HG03342 (cell line): ENCODE measurements around the gene KITLG.
"Not testable (repeated sequence)": the region's sequence is repeated elsewhere in the genome, so short reads cannot be mapped to it uniquely, and the experiment has no call there.

Source experiments
- ATAC-seq: cut with Tn5 transposase; IDR thresholded peaks from one replicate; pipeline ENCODE4 v1.9.1; 2021; ENCODE audit warnings: mild to moderate bottlenecking, moderate library complexity; ENCODE audit not compliant: unreplicated experiment

The KITLG gene

DNA sequence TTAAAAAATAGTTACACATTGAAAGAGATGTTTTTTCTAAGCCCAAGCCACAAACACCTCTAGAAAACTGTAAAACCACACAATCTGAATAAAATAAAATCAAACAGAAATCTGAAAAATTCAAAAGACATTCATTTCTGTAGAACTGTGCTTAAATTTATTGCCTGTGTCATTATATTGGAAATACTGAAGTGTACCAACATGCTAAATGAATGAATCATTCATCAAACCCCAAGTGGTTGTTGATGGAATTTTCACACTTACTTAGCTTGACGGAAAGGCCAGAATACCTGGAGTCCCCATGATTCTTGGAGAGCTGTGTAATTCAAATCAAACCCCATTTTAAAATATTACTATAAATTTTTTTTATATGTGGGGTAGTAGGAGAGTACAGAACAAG lies 2.7 kb downstream of the KITLG start:
- ATAC-seq = no peak

DNA sequence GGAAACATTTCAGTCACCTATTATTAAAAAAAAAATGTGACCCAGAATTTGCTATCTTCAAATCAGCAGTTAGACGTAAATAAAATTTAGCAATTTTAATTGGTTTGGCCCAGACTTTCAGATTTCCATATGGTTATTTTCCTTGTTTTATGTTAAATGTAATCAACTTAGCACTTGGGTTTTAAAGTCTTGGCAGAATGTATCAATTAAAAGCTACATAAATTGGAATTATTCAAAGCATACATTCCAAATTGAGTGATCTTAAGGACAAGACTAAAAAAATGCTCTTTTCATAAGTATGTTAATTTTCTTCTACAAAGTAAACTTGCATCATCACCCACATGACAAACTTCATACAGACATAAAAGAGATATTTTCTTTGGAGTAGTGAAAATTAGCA lies 3.4 kb downstream of the KITLG start:
- ATAC-seq = no peak

DNA sequence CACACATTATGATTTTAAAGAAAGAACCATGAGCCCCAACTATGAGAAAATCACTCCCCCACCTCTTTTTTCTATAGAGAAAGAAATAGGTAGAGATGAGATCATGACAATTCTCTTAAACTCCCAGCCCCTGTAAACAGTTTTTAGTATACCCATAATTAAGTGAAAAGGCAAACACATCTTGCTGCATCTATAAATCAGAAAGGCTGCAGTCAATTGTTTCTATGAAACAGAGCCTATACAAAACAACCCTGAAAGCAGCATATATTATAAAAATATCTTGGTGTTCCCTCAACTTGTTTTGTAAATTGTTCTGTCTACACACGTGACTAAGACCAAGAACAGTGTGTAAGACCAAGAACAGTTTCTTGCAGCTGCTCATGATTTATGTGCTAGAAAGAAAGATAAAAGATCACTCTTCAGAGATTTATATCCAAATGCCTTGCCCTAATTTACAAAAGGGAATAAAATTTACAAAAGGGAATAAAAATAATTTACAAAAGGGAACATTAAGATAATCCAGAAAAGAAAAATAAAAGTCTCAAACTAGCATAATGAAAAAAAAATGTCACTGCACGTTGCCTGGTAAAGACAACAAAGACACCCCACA lies 4.8 kb downstream of the KITLG start:
- no peak for ATAC-seq

DNA sequence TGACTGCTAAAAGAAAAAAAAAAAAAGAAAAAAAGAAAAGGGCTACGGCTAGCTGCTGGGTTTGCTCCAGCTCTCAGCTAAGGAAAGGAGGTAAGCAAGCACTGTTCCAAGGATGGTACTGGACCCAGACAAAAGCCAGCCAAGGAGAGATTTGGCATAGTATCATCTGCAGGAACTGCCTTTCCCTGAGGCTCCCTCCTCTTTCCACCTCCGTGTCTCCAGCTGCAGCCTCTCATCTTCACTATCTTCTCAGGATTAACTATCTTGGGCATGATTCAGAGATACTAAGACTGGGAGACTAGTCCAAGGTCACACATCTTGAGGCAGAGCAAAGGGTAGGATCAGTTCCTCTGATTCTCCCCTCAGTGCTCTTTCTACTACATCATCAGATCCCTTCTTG lies 6.0 kb downstream of the KITLG start:
- ATAC-seq = no peak

DNA sequence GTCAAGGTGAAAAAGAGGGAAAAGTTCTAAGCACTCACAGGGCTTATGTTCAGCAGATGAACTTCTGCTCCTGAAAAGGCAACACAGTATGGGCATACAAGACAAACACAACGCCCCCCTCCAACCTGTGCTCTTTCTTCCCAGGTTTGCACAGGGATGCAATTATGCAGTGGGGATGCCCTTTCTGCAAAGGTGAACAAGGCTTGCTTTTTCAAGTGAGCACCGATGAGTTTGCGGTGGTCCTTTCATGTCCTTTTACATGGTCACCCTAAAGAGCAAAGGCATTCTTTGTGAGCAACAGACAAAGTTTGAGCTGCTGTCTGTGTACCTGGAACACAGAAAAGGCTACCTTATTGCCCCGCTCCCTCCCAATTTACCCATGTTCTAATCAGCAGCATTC lies 6.7 kb downstream of the KITLG start:
- ATAC-seq = no peak

DNA sequence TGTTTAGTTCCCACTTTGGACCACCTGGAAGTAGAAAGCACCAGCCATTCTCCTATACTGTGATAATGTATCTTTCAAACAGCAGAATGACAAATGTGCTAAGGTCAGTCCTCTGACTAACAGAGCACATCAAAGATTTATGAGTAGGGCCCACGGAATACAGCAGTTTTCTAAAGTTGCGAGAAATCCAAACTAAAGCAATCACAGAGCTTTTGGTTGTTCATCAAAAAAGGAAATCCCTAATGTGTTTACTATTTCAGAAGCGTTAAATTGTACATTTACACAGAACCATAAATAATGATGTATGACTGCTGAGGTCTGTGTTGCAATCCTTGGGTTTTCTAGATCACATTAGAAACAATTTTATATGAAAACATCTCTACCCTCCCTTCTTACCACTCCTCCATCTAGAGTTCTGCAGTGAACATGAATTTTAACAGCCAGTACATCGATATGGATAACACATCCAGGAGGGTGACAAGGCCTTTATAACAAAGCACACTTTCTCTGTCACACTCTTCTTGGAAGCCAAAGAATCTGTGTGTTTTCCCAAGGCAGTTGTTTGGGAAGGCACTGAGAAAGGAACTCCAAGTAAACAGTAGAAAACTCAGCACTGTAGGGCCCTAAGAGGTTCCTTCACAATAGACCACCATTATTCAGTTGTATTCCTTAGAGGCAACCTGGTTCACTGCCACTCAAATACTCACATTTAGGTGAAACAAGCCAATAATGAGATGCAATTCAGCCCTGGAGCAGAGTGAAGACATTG lies 7.3 kb downstream of the KITLG start:
- ATAC-seq = no peak

DNA sequence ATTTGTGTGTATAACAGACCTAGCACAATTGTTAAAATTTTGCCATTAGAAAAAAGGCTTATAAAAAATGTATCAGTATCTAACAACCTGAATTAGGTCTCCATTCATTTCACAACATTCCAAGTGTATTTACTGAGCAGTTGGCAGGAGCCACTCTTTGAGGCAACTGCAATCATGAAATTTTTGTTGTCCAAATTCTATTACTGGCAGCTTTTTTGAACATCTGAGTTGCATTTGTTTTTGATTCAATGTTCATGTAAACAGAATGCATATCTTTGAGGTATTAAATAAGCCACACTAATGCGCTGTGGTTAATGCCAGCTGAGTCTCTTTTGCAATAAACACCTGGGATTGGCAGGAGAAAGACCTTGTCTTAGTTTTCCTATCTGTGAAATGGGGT lies 8.7 kb downstream of the KITLG start:
- no peak for ATAC-seq

DNA sequence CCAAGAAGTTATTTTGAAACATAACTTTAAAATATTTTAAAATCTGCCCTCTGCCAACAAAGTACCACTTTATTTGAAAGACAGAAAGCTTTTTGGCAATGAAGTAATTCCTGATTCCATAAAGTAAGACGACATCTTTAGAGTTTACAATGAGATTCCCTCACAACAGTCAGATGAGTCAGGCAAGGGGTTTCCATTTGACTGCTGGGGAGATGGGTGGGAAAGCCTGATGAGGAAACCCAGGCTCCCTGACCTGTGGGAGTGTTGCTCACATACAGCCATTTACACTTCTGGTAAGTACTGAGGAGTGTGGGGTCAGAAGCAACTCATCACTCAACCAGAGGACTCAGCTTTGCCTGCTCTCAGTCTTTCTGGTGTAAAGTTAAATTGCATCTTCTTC lies 10.2 kb downstream of the KITLG start:
- no peak for ATAC-seq

DNA sequence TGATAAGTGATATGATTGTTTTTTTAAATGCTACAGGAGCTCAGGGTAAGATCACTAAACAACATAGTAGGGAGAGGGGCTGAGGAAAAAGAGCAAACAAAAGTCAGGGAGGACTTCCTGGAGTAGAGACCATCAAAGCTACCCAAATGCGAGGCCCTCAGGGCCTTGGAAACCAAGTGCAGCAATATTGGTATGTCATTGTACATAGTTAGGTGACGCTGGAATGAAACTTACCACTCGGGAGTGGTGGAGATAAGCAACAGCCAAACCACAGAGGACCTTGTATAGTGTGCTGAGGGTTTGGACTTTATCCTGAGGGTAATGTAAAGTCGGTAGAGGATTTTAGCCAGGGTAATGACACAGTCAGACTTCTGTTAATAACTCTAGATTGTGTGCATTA lies 13.8 kb downstream of the KITLG start:
- no peak for ATAC-seq

DNA sequence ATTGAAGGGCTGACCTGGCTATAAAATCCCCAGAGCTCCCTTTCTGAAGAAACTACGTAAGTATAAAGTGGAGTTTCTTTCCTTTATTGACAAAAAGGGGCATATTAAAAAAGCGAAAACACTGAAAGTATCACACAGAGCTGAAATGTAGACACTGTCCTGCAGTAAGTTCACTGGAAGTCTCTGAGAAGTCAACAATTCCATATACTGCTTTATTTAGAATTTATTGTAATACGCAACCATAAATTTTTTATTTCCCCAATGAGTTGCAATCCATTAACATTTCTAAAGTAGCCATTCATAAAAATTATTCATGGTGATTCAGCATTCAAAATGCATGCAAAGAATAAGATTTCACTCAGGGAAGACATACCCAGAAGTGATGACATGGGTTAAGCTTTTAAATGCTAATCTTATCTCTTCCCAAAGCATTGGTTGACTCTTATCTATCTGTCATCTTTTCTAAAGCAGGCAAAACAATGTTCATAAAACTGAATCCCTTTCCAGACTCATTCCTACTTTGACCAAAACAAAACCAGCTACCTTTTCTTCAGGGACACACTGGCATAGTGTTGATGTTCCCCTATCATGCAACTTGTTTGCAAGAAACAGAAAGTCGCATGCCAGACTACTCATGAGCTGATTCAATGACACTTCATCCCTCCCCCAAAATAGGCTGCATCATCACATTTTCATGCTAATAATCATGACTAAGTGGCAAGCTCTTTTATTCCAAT lies 17.3 kb downstream of the KITLG start:
- ATAC-seq = no peak

DNA sequence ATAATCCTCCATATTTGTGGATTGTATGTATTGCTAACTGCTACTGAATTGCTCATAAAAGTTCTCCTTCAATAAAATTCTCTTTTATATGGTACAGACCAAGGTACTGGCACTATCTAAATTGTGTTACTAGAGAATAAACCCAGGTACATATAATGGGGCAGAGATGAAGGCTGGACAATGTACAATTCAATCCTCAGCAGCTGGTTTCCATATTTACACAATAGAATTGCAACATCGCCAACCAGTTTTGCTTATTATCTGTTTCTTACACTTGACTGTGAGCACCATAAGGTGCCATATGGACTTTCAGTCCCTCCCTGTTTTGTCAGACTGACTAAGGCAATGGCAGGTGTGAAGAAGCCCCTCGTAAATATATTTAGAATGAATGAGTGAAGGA lies 18.1 kb downstream of the KITLG start:
- ATAC-seq = no peak

DNA sequence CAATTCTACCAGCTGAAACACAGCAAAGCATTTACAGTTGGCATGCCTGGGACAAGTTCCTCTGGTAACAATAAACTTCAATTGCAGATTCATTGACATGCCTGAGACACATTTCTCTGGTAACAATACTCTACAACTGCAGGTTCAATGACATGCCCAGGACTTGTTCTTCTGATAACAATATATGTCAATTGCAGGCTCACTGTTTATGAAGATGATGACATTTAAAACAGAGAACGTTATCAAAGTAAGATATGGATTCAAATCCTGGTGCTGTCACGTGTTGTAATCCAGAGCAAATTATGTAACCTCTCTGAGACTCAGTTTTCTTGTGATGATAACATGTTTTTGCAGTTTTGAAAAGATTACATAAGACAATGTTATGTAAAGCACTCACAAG lies 20.5 kb downstream of the KITLG start:
- no peak for ATAC-seq

DNA sequence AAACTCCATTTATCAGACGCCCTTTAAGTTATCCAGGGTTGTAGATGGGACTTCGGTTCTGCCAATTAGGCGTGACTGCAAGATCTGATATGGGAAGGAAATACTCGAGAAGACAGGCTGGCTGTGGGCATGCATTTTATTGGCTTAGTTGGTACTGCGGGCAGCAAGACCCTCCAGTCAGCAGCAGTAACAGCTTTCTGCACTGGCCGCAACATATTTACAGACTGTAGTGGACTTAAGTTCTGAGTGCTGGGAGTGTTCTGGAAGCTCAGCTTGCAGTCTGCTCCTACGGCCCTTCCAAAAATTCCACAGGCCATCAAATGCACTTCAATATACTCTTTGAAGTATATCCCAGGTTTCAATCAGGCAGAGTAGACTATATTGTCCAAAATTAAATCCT lies 21.1 kb downstream of the KITLG start:
- no peak for ATAC-seq

DNA sequence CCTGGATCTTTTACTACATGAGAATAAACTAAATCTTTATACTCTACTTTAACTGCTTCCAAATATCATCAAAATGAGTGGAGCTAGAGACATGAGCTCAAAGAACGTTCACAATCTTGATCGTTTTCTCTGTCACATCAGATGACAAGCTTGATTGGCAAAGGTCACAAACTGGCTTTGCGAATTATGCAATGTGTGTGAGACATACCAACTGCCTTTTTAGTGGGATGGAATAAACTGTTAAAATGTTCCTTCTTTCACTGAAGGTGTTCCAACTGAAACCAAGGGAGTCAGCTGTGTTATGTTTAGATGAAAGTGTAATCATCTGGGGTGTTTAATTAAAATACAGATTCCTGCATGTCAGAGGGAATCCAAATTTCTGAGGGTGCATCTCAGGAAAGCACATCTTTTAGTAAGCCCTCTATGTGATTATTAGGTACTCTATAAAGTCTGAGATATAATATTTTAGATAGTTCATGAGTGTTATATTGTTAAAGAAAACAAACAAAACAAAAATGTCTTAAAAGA lies 21.9 kb downstream of the KITLG start:
- no peak for ATAC-seq

DNA sequence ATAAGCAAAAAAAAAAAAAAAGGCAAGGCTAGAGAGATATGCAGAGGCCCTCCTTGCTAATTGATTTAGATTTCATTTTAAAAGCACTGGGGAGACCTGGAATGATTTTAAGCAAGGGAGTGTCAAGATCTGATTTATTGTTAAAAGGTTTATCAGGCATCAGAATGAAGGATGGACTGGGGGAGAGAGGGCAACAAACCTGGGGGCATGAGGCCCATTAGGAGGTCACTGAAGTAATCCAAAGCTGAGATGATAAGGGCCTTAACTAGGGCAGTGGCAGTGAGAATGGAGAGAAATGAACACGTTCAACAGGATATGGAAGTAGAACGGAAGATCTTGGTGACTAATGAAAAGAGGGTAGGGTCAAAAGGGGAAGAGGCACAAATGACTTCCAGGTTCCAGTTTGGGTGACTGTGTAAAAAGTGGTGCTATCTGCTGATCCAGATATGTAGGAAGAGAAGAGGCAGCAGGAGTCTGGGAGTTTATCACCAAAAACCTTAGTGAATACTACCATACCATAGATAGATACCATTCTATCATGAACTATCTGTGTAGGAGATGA lies 24.0 kb downstream of the KITLG start:
- ATAC-seq = no peak

DNA sequence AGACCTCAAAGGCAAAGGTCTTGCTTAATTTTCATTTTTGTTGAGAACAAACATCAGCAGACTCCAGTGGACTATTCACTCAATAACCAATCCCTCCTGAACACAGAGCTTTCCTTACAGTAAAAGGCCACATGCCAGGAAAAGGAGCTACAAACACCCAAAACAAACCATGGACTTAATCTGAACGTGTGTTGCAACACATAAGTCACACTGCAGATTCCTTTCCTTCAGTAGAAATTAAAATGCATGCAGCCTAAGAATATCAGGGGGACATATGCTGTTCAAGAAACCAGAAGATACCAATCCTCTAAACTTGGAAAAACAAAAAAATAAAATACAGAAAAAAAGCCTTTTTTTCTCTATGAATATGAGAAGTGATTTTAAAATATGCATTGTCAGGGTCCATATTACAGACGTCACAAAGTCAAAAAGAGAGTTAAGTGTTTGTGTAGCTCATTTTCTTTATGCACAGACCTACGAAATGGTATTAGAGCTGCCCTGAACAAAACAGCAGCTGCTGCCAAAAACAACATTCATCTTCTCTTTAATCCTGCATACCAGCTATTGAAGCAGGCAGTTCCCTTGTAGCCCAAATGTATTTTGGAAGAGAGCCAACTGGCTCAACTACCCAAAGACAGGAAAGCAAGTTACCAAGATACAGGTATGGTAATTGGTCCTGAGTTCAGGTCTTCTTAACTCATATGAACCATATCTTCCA lies 26.2 kb downstream of the KITLG start:
- ATAC-seq = no peak

DNA sequence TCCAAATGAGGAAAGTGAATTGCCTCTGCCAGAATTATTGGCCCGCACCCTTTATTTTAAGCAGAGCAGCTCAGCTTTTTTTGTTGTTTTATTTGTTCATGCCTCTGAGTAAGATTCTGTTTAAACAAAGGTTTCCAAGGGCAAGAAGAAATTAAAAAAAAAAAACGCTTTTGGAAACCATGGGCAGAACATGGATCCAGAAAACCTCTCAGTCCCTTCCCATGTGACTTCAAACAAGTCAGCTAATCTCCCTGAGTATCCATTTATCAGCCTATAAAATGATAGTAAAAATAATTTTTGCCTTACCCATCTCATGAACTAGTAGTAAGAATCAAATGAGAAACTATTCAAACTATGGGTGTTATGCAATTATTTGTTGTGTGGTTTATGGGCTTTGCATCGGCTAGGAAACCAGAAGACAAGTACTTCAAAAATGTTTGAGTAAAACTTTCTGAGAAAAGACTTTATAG lies 27.6 kb downstream of the KITLG start:
- no peak for ATAC-seq

DNA sequence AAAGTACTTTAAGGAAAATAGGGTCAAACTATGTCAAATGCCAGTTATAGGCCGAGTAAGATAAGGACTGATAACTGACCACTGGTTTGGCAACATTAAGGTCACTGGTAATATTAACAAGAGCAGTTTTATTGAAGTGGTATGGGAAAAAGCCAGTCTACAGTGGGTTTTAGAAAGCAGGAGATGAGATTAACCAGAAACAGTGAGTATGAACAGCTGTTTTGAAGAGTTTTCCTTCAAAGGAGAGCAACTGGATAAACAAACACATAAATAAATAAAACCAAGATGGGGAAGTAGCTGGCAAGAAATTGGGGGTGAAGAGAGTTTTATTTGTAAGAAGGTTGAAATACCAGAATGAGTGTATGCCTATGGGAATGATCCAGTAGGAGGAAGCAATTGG lies 30.3 kb downstream of the KITLG start:
- ATAC-seq = no peak

DNA sequence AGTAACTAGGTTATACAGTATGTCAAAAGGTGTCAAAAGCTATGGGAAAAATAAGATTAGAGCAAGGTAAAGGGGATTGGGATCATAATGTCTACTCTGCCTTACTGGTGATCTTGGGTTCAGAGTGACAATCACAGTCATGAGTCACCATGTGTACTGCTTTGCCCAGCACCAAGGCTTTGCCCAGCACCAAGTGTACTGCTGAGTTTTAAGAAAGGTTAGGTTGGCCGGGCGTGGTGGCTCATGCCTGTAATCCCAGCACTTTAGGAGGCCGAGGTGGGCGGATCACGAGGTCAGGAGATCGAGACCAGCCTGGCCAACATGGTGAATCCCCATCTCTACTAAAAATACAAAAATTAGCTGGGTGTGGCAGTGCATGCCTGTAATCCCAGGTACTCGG lies 32.3 kb downstream of the KITLG start:
- not testable (repeated sequence) for ATAC-seq

DNA sequence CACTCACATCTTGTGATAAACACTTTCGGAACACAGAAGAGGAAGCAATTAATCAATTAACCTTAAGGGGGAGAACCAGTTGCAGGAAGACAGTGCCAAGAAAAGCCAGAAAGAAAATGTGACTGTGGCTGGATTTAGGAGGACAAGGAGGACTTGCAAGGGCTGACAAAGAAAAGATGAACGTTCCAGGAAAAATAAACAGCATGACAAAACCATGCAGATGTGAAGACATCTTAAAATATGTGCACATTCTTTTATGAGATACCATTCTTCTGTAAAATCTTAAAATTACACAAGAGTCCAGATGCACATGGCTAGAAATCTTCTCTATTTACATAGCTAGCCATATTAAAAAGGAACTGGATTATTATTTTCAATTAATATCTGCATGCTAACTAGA lies 33.4 kb downstream of the KITLG start:
- no peak for ATAC-seq

DNA sequence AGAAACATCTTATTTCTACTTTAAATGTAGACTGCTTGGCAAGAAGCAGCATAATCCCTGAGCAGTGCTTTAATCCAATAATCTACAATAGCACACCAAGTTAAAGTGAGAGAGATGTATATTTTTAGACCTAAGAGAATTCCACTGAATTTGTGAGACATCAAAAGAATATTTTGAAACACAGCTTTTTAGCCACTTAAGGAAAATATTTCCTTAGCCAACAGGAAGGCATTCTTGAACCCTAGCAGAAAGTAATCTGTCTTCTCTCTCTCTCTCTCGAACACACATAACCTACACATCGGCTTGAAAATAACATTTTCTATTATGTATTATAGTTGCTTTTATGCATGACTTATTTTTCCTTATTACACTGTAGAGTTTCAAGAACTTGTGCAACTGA lies 34.0 kb downstream of the KITLG start:
- ATAC-seq = no peak
